ENCODE results near the gene KIF3C. TPM values are rescaled to one million over a fixed set of nuclear protein-coding genes. Genes with fewer than 3 reads are reported as not detected.
"Not testable (repeated sequence)": the region's sequence is repeated elsewhere in the genome, so short reads cannot be mapped to it uniquely, and the experiment has no call there.

The KIF3C gene
- total RNA-seq: 1 to 10 TPM; 1.1 to 2.2 (median 1.7) TPM

DNA sequence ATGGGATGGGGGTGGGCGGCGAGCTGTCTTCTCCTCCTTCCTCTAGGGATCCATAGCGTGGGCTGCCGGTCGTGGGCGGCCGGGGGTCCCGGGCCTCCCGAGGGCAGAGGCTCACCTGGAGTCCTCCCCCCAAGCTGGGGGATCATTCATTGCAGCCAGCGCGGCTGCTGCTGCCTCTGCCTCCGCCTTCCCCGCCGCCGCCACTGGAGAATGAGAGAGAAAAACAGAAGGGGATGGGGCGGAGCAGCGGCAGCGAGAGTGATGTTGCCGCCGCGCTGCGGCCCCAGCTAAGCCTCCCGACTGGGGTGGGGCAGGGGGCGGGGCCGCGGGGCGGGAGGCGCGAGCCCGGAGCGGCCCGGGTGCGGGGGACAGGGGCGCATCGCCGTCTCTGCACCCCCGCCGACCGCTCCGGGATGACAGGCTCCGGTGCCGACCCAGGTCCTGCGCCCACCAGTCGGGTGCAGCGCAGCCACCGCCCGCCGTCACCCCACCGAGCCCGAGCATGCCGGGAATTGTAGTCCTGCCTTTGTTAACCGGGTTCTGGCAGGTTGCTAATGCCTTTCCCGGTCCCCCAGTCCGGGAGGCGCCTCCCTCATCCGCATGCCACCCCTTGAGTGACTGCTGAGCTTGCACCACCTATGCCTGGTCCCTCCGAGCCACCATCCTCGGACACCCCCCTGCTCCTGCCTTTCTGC, at the start of gene KIF3C:
Gene KIF3C, minus strand, starts transcription at position 225 of the 695 bp plus-strand sequence. CDS start 580 bp downstream, outside the sequence.
- peaks cover 5% of the 10 kb centered on the region for H3K4me1 Mint-ChIP-seq (ENCODE audit: low read depth)
- no peaks in the 10 kb centered on the region for H3K9me3 Mint-ChIP-seq
- peak within 1 kb of the TSS; percentile 84 for H3K4me3 Mint-ChIP-seq
- ATAC-seq (peak; percentile 94), DNase-seq (peak; percentile 63)
- no peaks in the 10 kb centered on the region for H3K36me3 Mint-ChIP-seq (ENCODE audit: insufficient read depth)
- H3K27me3 Mint-ChIP-seq (ENCODE audit: low read depth): no peaks in the 10 kb centered on the region

DNA sequence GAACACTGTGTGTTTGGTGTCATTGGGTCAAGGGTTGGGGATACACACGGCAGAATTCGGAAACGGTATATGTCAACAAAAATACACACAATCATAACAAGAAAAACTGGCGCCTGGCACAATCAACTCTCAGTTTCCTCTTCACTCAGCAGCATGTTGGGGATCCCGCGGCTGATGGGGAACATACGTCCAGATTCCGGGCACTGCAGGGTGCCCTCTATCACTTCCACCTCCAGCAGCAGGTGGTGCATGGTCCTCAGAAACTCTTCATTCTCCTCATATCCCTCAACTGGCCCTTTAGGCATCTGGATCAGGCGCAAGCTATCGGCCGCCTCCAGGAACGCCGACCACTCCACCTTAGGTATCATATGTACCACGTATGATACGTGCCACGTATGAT, 45.8 kb upstream of the KIF3C start:
- not testable (repeated sequence) for H3K36me3 Mint-ChIP-seq (ENCODE audit: insufficient read depth); H3K9me3 Mint-ChIP-seq; H3K4me3 Mint-ChIP-seq; ATAC-seq; DNase-seq; H3K4me1 Mint-ChIP-seq (ENCODE audit: low read depth); H3K27me3 Mint-ChIP-seq (ENCODE audit: low read depth)

DNA sequence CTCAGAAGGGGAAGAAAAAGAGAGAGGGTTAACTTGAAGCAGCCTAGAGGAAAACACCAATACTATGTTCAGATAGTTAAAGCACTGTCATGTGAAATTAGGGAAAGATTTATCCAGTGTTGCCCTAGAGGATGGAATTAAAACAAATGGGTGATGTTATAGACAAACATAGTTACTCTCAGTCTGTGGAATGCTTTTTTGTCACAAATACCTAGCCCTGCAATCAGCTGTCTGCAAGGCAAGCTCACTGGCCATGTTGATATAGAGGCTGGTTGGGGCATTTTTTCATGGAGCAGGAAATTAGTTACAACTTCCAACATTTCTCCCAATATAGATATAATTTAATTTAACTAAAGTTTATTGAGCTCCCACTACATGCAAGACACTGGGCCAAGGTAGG, 43.2 kb upstream of the KIF3C start:
- no peaks in the 10 kb centered on the region for H3K9me3 Mint-ChIP-seq
- DNase-seq (no peak), ATAC-seq (no peak)
- H3K4me1 Mint-ChIP-seq (ENCODE audit: low read depth): no peaks in the 10 kb centered on the region
- H3K36me3 Mint-ChIP-seq (ENCODE audit: insufficient read depth): no peaks in the 10 kb centered on the region
- no peak overlapping the region for H3K4me3 Mint-ChIP-seq
- H3K27me3 Mint-ChIP-seq (ENCODE audit: low read depth): no peaks in the 10 kb centered on the region

DNA sequence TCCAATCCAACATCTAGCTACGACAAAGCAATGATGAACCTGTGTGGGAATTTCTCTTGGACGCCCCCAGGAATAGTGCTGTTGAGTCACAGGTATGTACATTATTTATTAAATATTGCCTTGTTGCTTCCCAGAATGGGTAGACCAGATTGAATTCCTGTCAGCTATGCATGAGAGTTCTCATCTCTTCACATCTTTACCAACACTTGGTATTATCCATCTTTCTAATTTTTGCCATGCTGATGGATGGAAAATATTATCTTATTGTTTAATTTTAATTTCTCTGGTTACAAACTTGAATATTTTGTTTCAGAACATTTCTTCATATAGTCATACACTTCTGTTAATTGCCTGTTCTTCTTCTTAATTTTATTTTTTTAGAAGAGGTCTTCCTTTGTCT, 42.0 kb upstream of the KIF3C start:
- H3K4me3 Mint-ChIP-seq: no peak overlapping the region
- no peaks in the 10 kb centered on the region for H3K9me3 Mint-ChIP-seq
- H3K27me3 Mint-ChIP-seq (ENCODE audit: low read depth): no peaks in the 10 kb centered on the region
- ATAC-seq (no peak), DNase-seq (no peak)
- no peaks in the 10 kb centered on the region for H3K4me1 Mint-ChIP-seq (ENCODE audit: low read depth)
- no peaks in the 10 kb centered on the region for H3K36me3 Mint-ChIP-seq (ENCODE audit: insufficient read depth)

DNA sequence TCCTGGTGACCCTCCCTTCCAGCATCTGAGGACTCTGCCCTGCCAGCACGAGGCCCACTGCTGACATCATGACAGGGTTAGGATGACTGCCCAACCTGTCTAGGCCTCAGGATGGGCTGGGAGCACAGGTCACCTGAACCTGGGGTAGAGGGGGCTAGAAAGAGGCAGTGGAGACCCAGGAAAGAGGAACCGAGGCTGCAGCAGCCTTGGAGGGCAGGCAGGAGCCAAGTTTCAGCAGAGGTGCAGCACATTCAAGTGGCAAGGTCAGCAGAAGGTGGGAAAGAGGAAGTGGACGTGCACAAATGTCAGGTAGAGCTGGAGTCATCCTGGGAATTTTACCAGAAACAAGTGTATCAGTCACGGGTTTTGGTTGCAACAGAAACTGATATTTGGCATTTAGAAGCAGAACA, 37.9 kb upstream of the KIF3C start:
- ATAC-seq (no peak), DNase-seq (no peak)
- H3K4me3 Mint-ChIP-seq: no peak overlapping the region

DNA sequence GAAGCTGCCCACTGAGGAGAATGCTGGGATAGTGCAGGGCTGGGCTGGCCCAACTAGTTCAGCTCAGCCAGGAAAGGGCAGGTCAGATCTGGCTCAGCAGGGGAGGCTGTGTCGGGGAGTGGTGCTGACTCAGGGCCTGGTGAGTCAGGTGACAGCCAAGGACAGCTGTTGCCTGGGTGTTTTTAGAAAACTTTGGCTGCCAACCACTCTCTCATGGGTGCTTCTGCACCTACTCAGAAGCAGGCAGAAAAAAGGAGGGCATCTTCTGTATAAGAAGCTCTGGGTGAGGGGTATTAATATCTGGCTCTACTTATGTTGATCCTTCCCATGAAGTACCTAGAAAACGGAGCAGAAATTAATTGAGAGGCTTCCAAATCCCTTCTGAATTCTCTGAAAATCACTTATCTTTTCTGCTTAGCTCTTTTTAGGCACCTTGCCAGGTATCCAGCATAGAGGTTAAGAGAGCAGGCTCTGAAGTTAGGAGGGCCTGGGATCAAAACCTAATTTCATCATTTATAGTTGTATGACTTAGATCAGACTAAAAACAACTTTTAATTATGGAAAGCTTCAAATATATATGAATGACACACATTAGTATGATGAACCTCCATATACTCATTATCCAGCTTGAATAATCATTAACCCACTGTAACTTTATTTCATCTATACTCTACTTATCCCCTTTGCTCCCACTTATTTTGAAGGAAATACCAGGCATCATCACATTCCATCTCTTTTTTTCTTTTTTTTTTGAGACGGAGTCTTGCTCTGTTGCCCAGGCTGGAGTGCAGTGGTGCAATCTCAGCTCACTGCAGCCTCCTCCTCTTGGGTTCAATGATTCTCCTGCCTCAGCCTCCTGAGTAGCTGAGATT, 36.1 kb upstream of the KIF3C start:
- ATAC-seq (peak; percentile 82 to 96), DNase-seq (peak; percentile 9)
- no peaks in the 10 kb centered on the region for H3K36me3 Mint-ChIP-seq (ENCODE audit: insufficient read depth)
- H3K4me1 Mint-ChIP-seq (ENCODE audit: low read depth): peaks cover 5% of the 10 kb centered on the region
- no peaks in the 10 kb centered on the region for H3K9me3 Mint-ChIP-seq
- H3K27me3 Mint-ChIP-seq (ENCODE audit: low read depth): no peaks in the 10 kb centered on the region
- H3K4me3 Mint-ChIP-seq: no peak overlapping the region

More for the DNA sequence above, 37.9 kb upstream of the KIF3C start:
- Mint-ChIP-seq H3K9me3 (no peaks in the 10 kb centered on the region), H3K27me3 (ENCODE audit: low read depth) (no peaks in the 10 kb centered on the region), H3K4me1 (ENCODE audit: low read depth) (peaks cover 5% of the 10 kb centered on the region), H3K36me3 (ENCODE audit: insufficient read depth) (no peaks in the 10 kb centered on the region)

DNA sequence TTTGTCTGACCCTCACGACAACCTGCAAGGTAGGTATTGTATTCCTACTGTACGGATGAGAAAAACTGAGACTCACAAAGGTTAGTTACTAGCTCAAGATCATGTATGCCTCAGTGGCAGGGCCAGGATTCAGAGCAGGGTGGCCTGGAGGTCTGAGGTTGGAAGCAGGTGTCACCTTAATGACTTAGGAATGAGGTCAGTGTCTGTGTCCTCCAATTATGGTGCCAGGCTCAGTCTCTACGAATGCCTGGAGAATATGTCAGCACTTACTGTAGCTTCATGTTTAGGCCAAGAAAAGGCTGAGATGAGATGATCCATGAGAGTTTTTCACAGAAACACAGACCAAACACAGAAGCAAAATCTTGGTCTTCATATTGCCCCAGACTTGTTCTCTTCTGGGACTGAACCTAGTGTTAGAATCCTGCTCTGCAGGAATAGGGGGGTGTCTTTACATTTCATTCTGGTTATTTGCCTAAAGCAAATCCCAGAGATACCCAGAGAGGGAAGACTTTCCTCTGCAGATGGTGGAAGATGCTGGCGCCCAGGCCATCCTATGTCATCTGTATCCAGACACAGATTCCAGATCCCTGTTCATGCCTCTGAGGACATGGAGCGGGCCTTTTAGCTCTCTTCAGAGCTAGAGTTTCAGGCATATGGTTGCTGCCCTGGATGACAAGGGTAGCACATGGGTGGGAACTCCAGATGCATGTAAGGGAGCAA, 35.3 kb upstream of the KIF3C start:
- Mint-ChIP-seq H3K4me3 (no peak overlapping the region), H3K4me1 (ENCODE audit: low read depth) (peaks cover 5% of the 10 kb centered on the region), H3K36me3 (ENCODE audit: insufficient read depth) (no peaks in the 10 kb centered on the region), H3K9me3 (no peaks in the 10 kb centered on the region), H3K27me3 (ENCODE audit: low read depth) (no peaks in the 10 kb centered on the region)
- ATAC-seq (no peak), DNase-seq (no peak)

DNA sequence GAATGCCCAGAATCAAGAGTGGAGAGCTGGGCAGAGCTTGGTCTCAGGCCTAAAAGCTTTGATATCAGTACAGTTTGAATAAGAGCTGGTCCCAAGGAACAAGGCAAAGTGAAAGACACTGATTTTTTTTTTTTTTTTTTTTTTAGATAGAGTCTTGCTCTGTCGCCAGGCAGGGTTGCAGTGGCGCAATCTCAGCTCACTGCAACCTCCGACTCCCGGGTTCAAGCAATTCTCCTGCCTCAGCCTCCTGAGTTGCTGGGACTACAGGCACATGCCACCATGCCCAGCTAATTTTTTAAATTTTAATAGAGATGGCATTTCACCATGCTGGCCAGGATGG, 34.4 kb upstream of the KIF3C start:
- not testable (repeated sequence) for H3K36me3 Mint-ChIP-seq (ENCODE audit: insufficient read depth); H3K4me3 Mint-ChIP-seq; H3K27me3 Mint-ChIP-seq (ENCODE audit: low read depth); H3K9me3 Mint-ChIP-seq; ATAC-seq; DNase-seq; H3K4me1 Mint-ChIP-seq (ENCODE audit: low read depth)

DNA sequence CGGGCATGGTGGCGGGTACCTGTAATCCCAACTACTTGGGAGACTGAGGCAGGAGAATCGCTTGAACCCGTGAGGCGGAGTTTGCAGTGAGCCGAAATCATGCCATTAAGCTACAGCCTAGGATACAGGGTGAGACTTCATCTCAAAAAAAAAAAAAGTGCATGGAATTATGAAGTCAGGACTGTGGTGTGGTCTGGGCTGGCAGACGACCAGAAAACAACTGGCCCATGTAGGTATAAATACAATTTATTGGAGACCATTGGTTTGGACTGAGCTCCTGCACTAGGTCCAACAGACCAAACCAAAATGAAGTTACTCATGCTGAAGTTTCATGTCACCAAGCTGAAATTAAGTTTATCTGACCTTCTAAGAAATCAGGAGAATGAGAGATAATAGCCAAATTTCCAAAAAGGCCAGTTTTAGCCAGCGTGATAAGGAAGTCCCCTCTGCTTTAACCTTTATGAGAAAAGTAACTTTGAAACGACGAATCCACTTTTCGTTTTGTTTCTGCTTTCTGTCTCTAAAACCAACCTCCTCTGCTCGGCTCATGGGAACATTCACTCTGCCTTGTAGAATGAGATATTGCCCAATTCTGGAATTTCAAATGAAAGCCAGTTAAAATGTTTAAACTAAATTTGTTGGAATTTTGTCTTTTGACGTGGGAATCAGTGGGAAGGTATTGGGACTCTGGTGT, 33.9 kb upstream of the KIF3C start:
- Mint-ChIP-seq H3K27me3 (ENCODE audit: low read depth) (no peaks in the 10 kb centered on the region), H3K4me3 (no peak overlapping the region), H3K36me3 (ENCODE audit: insufficient read depth) (no peaks in the 10 kb centered on the region), H3K9me3 (no peaks in the 10 kb centered on the region), H3K4me1 (ENCODE audit: low read depth) (peaks cover 5% of the 10 kb centered on the region)
- ATAC-seq (no peak), DNase-seq (no peak)

DNA sequence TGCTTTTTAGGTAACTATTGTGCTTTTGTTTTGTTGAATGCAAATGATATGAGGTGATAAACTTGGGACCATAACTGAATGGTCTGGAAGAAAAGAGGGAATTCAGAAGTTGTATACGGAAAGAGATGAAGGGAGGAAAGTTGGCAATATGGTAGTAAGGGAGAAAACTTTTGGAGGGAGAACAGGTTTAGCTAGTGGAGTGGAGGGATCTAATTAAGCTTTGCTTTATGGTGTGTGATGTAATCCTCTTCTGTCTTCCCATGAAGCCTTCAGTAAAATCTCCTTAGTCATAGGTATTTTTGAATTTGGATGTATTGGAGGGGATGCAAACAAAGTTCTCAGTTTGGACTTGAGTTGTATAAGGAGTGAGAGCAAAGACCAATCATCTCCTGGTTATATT, 31.4 kb upstream of the KIF3C start:
- DNase-seq (no peak), ATAC-seq (no peak)
- Mint-ChIP-seq H3K9me3 (peaks cover 4% of the 10 kb centered on the region), H3K27me3 (ENCODE audit: low read depth) (no peaks in the 10 kb centered on the region), H3K4me3 (no peak overlapping the region), H3K36me3 (ENCODE audit: insufficient read depth) (no peaks in the 10 kb centered on the region), H3K4me1 (ENCODE audit: low read depth) (peaks cover 5% of the 10 kb centered on the region)

DNA sequence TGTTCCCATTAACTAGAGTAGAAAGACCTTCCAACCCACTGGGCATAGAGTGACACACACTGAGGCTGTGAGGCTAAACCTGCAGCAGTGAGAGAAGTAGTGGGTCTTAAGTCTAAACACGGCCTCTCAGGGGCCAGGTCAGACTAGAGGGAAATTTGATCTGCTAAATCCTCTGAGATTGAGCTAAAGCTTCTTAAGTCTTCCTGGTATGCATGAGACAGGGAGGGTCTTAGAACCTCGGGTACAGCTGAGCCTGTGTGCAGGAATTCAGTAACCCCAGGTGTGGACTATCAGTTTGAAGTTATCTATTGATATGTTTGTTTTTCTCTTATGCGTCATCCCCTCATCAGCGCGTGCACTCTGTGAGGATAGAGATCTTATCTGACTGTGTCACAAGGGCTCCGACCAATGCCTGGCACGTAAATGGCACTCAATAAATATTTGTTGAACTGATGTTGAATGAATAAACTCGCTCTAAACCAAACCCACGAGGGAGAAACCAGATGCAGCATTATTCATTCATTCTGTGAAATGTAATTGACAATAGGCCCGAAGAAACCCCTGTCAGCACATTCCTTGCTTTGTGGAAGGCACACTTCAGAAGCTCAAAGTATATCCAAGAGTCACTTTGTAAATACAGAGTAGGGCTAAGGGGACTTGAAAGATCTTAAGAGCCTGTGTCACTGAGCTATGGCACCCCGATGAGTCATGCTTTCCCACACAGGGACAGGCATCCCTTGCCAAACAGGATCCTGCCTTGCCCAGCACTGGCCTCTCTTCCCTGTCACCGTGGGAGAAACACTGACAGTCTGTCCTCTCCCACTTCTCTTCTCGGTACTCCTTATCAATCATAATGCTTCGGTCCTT, 29.9 kb upstream of the KIF3C start:
- Mint-ChIP-seq H3K4me3 (no peak overlapping the region), H3K4me1 (ENCODE audit: low read depth) (no peaks in the 10 kb centered on the region), H3K9me3 (peaks cover 4% of the 10 kb centered on the region), H3K36me3 (ENCODE audit: insufficient read depth) (no peaks in the 10 kb centered on the region), H3K27me3 (ENCODE audit: low read depth) (no peaks in the 10 kb centered on the region)
- DNase-seq: no peak
- no peak for ATAC-seq

DNA sequence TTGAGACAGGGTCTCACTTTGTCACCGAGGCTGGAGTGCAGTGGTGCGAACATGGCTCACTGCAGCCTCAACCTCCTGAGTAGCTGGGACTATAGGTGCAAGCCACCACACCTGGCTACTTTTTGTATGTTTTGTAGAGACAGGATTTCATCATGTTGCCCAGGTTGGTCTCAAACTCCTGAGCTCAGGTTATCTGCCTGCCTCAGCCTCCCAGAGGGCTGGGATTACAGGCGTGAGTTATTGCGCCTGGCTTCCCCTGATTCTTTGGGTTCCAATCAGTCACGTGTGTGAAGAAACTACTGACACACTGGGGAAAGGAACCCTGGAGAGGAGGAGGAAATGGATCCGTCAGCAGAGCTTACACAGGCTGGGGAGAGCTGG, 29.3 kb upstream of the KIF3C start:
- H3K27me3 Mint-ChIP-seq (ENCODE audit: low read depth): no peaks in the 10 kb centered on the region
- ATAC-seq (no peak), DNase-seq (no peak)
- H3K4me1 Mint-ChIP-seq (ENCODE audit: low read depth): no peaks in the 10 kb centered on the region
- no peaks in the 10 kb centered on the region for H3K36me3 Mint-ChIP-seq (ENCODE audit: insufficient read depth)
- no peak overlapping the region for H3K4me3 Mint-ChIP-seq
- peaks cover 4% of the 10 kb centered on the region for H3K9me3 Mint-ChIP-seq

DNA sequence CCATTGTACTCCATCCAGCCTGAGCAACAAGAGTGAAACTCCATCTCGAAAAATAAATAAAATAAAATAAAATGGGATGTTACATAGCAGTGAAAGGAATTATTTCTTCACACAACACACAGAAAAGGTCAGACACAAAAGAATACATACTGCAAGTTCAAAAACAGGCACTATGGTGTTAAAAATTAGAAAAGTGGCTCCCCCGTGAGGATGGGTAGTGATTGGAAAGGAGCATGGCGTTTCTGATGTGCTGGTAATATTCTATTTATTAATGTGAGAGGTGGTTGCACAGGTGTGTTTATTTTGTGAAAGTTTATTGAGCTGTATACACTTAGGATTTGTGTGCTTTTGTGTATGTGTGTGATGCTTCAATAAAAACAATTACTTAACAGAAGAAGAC, 28.6 kb upstream of the KIF3C start:
- H3K36me3 Mint-ChIP-seq (ENCODE audit: insufficient read depth): no peaks in the 10 kb centered on the region
- ATAC-seq (no peak), DNase-seq (no peak)
- H3K4me3 Mint-ChIP-seq: no peak overlapping the region
- H3K9me3 Mint-ChIP-seq: peaks cover 4% of the 10 kb centered on the region
- no peaks in the 10 kb centered on the region for H3K27me3 Mint-ChIP-seq (ENCODE audit: low read depth)
- H3K4me1 Mint-ChIP-seq (ENCODE audit: low read depth): no peaks in the 10 kb centered on the region
